Astrocyte (in vitro differentiated cells and primary cell): ENCODE measurements around the gene CDH13.

Source experiments
- EZH2 ChIP-seq: IDR thresholded peaks from 2 replicates; pipeline ENCODE4 v1.6.1; 2012; ENCODE audit warnings: mild to moderate bottlenecking, low read length, inconsistent platforms; ENCODE audit not compliant: insufficient read depth
- TF ChIP-seq, protein P1 (sequence below): IDR thresholded peaks from 2 replicates; pipeline ENCODE4 v1.5.1; 2011; ENCODE audit warnings: low read depth, mild to moderate bottlenecking, inconsistent platforms, low read length, moderate library complexity; ENCODE audit not compliant: insufficient read depth

DNA sequence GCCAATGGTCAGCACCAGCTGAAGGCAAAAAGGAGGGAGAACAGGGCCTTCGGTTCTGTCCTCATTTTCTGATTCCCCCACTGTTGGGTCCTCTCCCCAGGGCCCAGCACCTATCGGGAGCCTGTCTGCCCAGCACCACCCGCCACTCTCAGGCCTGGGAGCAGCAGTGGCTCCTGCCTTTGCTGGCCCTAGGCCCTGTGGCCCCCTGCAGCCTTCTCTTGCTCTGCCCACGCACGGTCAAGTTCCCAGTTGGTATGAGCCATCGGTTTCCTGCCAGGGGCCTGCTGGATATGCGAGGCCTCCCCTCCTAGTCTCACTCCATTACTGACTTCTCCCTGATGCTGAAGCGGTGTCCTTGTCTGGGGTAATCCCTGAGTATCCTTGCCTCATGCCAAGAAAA lies 1218.5 kb downstream of the CDH13 start:
- TF ChIP-seq EZH2, result no peak
- TF ChIP-seq, protein P1, sequence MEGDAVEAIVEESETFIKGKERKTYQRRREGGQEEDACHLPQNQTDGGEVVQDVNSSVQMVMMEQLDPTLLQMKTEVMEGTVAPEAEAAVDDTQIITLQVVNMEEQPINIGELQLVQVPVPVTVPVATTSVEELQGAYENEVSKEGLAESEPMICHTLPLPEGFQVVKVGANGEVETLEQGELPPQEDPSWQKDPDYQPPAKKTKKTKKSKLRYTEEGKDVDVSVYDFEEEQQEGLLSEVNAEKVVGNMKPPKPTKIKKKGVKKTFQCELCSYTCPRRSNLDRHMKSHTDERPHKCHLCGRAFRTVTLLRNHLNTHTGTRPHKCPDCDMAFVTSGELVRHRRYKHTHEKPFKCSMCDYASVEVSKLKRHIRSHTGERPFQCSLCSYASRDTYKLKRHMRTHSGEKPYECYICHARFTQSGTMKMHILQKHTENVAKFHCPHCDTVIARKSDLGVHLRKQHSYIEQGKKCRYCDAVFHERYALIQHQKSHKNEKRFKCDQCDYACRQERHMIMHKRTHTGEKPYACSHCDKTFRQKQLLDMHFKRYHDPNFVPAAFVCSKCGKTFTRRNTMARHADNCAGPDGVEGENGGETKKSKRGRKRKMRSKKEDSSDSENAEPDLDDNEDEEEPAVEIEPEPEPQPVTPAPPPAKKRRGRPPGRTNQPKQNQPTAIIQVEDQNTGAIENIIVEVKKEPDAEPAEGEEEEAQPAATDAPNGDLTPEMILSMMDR, result no peak
